Astrocyte (in vitro differentiated cells and primary cell): ENCODE measurements around the gene ZBTB39. TPM values are rescaled to one million over a fixed set of nuclear protein-coding genes. Genes with fewer than 3 reads are reported as not detected.

Experiments
- DNase-seq: peaks from one replicate; pipeline ENCODE4 v3.0.0-alpha.2; 2010; ENCODE audit warnings: low read depth
- FAIRE-seq: peaks from 2 replicates; lab custom pipeline; 2011; peaks lifted over from hg19 to GRCh38; lab: Jason Lieb, UNC
- H2AFZ ChIP-seq: 2 replicates; pipeline ENCODE4 v1.6.0; 2012; ENCODE audit warnings: low read depth, low read length, inconsistent platforms
- H3K27ac ChIP-seq: 2 replicates; pipeline ENCODE4 v1.5.1; 2011; ENCODE audit warnings: low read depth, low read length, inconsistent platforms
- H3K27me3 ChIP-seq: 2 replicates; pipeline ENCODE4 v1.6.0; 2011; ENCODE audit warnings: low read length, inconsistent platforms; ENCODE audit not compliant: insufficient read depth
- H3K36me3 ChIP-seq: 2 replicates; pipeline ENCODE4 v1.5.1; 2011; ENCODE audit warnings: low read length, inconsistent platforms; ENCODE audit not compliant: insufficient read depth
- H3K4me1 ChIP-seq: 2 replicates; pipeline ENCODE4 v1.5.1; 2011; ENCODE audit warnings: low read length, inconsistent platforms; ENCODE audit not compliant: insufficient read depth
- H3K4me2 ChIP-seq: 2 replicates; pipeline ENCODE4 v1.6.0; 2012; ENCODE audit warnings: low read length, inconsistent platforms
- H3K4me3 ChIP-seq: 2 replicates; pipeline ENCODE4 v1.5.1; 2011; ENCODE audit warnings: low read depth, mild to moderate bottlenecking, low read length, inconsistent platforms; ENCODE audit not compliant: insufficient read depth
- H3K79me2 ChIP-seq: 2 replicates; pipeline ENCODE4 v1.6.0; 2012; ENCODE audit warnings: mild to moderate bottlenecking, low read length, inconsistent platforms; ENCODE audit not compliant: insufficient read depth
- H3K9ac ChIP-seq: 2 replicates; pipeline ENCODE4 v1.6.0; 2012; ENCODE audit warnings: mild to moderate bottlenecking, low read length, inconsistent platforms
- H3K9me3 ChIP-seq: 2 replicates; pipeline ENCODE4 v1.5.1; 2012; ENCODE audit warnings: low read depth, mild to moderate bottlenecking, low read length, inconsistent platforms; ENCODE audit not compliant: insufficient read depth
- H4K20me1 ChIP-seq: 2 replicates; pipeline ENCODE4 v1.6.0; 2012; ENCODE audit warnings: low read length, inconsistent platforms; ENCODE audit not compliant: insufficient read depth
- H3K27ac Mint-ChIP-seq: one replicate; pipeline ENCODE4 v1.8.0; 2021; ENCODE audit warnings: mild to moderate bottlenecking, mixed read lengths; ENCODE audit not compliant: unreplicated experiment
- H3K27me3 Mint-ChIP-seq: one replicate; pipeline ENCODE4 v1.8.0; 2021; ENCODE audit warnings: low read depth, mixed read lengths; ENCODE audit not compliant: unreplicated experiment
- H3K36me3 Mint-ChIP-seq: one replicate; pipeline ENCODE4 v1.8.0; 2021; ENCODE audit warnings: low read depth, mixed read lengths; ENCODE audit not compliant: unreplicated experiment
- H3K4me1 Mint-ChIP-seq: one replicate; pipeline ENCODE4 v1.8.0; 2021; ENCODE audit warnings: low read depth, mixed read lengths; ENCODE audit not compliant: unreplicated experiment
- H3K4me3 Mint-ChIP-seq: one replicate; pipeline ENCODE4 v1.8.0; 2021; ENCODE audit warnings: mild to moderate bottlenecking, moderate library complexity, mixed read lengths; ENCODE audit not compliant: unreplicated experiment
- H3K9me3 Mint-ChIP-seq: one replicate; pipeline ENCODE4 v1.8.0; 2021; ENCODE audit warnings: mild to moderate bottlenecking, mixed read lengths; ENCODE audit not compliant: unreplicated experiment
- EZH2 ChIP-seq: IDR thresholded peaks from 2 replicates; pipeline ENCODE4 v1.6.1; 2012; ENCODE audit warnings: mild to moderate bottlenecking, low read length, inconsistent platforms; ENCODE audit not compliant: insufficient read depth
- total RNA-seq: library from RNA; stranded (reverse); gene quantifications from 2 replicates; pipeline ENCODE4 v1.2.1, GENCODE V29; 2021
- TF ChIP-seq, protein P1 (sequence below): IDR thresholded peaks from 2 replicates; pipeline ENCODE4 v1.5.1; 2011; ENCODE audit warnings: low read depth, mild to moderate bottlenecking, inconsistent platforms, low read length, moderate library complexity; ENCODE audit not compliant: insufficient read depth

The ZBTB39 gene
- total RNA-seq, 1 donor from 2014 or later: 9.8 TPM

DNA sequence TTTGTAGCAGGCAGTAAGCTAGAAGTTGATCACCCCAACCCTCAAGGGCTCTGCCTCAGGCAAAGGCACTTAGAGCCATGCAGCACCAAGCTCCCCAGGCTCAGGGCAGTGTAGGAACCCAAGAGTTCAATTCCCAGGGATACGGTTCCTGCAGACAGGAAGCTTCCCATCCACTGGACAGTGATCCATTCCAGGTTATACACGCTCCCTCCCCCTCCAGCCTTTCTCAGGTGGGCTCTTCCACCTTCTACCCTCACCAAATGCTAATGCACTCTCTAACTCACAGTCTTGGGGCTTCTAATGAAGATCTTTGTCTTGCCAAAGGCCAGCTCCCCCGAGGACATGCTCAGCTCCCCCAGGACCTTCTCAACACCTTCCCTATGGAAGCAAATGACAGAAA, 30.9 kb upstream of the ZBTB39 start:
- Mint-ChIP-seq H3K9me3 (peaks cover 1% of the 10 kb centered on the region), H3K4me3 (no peak overlapping the region), H3K27ac (no peak overlapping the region), H3K4me1 (no peaks in the 10 kb centered on the region), H3K27me3 (peaks cover 53% of the 10 kb centered on the region), H3K36me3 (no peaks in the 10 kb centered on the region)
- no peak overlapping the region for H2AFZ ChIP-seq
- TF ChIP-seq, protein P1, sequence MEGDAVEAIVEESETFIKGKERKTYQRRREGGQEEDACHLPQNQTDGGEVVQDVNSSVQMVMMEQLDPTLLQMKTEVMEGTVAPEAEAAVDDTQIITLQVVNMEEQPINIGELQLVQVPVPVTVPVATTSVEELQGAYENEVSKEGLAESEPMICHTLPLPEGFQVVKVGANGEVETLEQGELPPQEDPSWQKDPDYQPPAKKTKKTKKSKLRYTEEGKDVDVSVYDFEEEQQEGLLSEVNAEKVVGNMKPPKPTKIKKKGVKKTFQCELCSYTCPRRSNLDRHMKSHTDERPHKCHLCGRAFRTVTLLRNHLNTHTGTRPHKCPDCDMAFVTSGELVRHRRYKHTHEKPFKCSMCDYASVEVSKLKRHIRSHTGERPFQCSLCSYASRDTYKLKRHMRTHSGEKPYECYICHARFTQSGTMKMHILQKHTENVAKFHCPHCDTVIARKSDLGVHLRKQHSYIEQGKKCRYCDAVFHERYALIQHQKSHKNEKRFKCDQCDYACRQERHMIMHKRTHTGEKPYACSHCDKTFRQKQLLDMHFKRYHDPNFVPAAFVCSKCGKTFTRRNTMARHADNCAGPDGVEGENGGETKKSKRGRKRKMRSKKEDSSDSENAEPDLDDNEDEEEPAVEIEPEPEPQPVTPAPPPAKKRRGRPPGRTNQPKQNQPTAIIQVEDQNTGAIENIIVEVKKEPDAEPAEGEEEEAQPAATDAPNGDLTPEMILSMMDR: no peak
- no peak for TF ChIP-seq EZH2
- no peaks in the 10 kb centered on the region for H3K36me3 ChIP-seq
- H3K9me3 ChIP-seq: no peaks in the 10 kb centered on the region
- H3K4me1 ChIP-seq: no peaks in the 10 kb centered on the region
- H3K4me3 ChIP-seq: no peak overlapping the region
- H3K4me2 ChIP-seq: no peak overlapping the region
- H3K9ac ChIP-seq: no peak overlapping the region
- H3K27me3 ChIP-seq: peaks cover 28% of the 10 kb centered on the region
- H3K27ac ChIP-seq: no peak overlapping the region
- FAIRE-seq (no peak), DNase-seq (no peak)
- no peaks in the 10 kb centered on the region for H4K20me1 ChIP-seq
- no peaks in the 10 kb centered on the region for H3K79me2 ChIP-seq

DNA sequence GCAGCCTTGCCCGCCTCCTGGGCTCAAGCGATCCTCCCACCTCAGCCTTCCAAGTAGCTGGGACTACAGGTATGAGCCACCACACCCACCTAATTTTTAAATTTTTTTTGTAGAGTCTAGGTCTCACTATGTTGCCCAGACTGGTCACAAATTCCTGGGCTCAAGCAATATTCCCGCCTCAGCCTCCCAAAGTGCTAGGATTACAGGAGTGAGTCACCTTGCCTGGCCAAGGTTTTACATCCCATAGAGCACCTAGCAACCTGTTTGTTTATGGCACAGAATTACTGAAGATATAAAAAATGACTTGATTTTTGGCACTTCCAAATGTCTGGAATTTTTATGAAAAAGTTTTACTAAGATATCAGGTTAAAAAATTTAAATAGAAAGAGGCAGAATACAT, 27.1 kb upstream of the ZBTB39 start:
- no peak for DNase-seq
- TF ChIP-seq, protein P1: no peak
- no peak for TF ChIP-seq EZH2
- peaks cover 17% of the 10 kb centered on the region for H3K27me3 ChIP-seq
- no peak overlapping the region for H2AFZ ChIP-seq
- Mint-ChIP-seq H3K27ac (no peak overlapping the region), H3K4me1 (peaks cover 7% of the 10 kb centered on the region), H3K9me3 (no peaks in the 10 kb centered on the region), H3K36me3 (peaks cover 2% of the 10 kb centered on the region), H3K27me3 (peaks cover 38% of the 10 kb centered on the region), H3K4me3 (no peak overlapping the region)
- H3K4me3 ChIP-seq: no peak overlapping the region
- no peak overlapping the region for H3K27ac ChIP-seq
- H3K9me3 ChIP-seq: no peaks in the 10 kb centered on the region
- no peak overlapping the region for H3K9ac ChIP-seq
- H3K36me3 ChIP-seq: no peaks in the 10 kb centered on the region
- H3K4me2 ChIP-seq: no peak overlapping the region
- H3K4me1 ChIP-seq: no peaks in the 10 kb centered on the region
- no peaks in the 10 kb centered on the region for H4K20me1 ChIP-seq
- no peak for FAIRE-seq
- no peaks in the 10 kb centered on the region for H3K79me2 ChIP-seq

DNA sequence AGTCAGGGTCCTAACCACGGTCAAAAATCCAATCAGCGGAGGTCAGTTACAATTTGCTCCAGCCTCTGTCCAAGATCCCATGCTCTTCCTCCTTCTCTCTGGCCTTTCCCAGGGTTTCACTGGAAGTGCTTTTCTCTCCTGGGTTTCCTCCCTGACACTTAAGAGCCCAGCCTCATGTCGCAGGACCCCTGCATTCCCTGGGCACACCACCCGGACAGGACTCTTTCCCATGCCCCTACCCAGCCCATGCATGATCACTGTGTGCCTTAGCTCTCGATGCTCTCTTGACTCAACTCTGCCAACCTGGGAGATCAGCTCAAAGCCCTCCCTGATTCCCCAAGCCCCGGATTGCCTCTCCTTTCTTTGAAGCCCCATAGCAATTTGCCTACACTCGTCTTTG, 25.4 kb upstream of the ZBTB39 start:
- Histone ChIP-seq H3K36me3 (no peaks in the 10 kb centered on the region), H3K9ac (no peak overlapping the region), H3K4me1 (no peaks in the 10 kb centered on the region), H3K9me3 (no peaks in the 10 kb centered on the region), H2AFZ (no peak overlapping the region), H3K79me2 (no peaks in the 10 kb centered on the region), H3K27me3 (peaks cover 21% of the 10 kb centered on the region), H3K4me3 (no peak overlapping the region), H4K20me1 (no peaks in the 10 kb centered on the region), H3K4me2 (no peak overlapping the region), H3K27ac (no peak overlapping the region)
- Mint-ChIP-seq H3K4me1 (peaks cover 11% of the 10 kb centered on the region), H3K27me3 (peaks cover 36% of the 10 kb centered on the region), H3K27ac (peak overlapping the region; percentile 29), H3K9me3 (no peaks in the 10 kb centered on the region), H3K4me3 (no peak overlapping the region), H3K36me3 (peaks cover 2% of the 10 kb centered on the region)
- TF ChIP-seq, protein P1: no peak
- no peak for TF ChIP-seq EZH2
- FAIRE-seq (no peak), DNase-seq (no peak)
